Lower lobe of right lung (tissue), 2 donors: ENCODE measurements around the gene GNAI1. TPM values are rescaled to one million over a fixed set of nuclear protein-coding genes. Genes with fewer than 3 reads are reported as not detected.
A peak's percentile ranks its signal among the peaks of the same experiment; 100 is the strongest.

Experiments
- ATAC-seq, 2 donors: fragments of 200-7000 bp; cut with Tn5 transposase; one replicate each; pipeline ENCODE4 v1.9.1; 2020 to 2022; ENCODE audit warnings: mild to moderate bottlenecking in 2 of 2, moderate library complexity in 2 of 2
- DNase-seq: peaks from one replicate; pipeline ENCODE4 v3.0.0-alpha.2; 2020
- H3K27ac ChIP-seq: fragments of 200-600 bp; one replicate; pipeline ENCODE4 v1.8.0; 2022
- H3K27me3 ChIP-seq: fragments of 200-600 bp; one replicate; pipeline ENCODE4 v1.8.0; 2022; ENCODE audit warnings: low read depth
- H3K36me3 ChIP-seq: fragments of 200-600 bp; one replicate; pipeline ENCODE4 v1.8.0; 2022; ENCODE audit warnings: mild to moderate bottlenecking
- H3K4me1 ChIP-seq: fragments of 200-600 bp; one replicate; pipeline ENCODE4 v1.8.0; 2022
- H3K4me3 ChIP-seq: fragments of 200-600 bp; one replicate; pipeline ENCODE4 v1.8.0; 2022; ENCODE audit warnings: mild to moderate bottlenecking
- H3K9me3 ChIP-seq: fragments of 200-600 bp; one replicate; pipeline ENCODE4 v1.8.0; 2022
- CTCF ChIP-seq: fragments of 200-600 bp; IDR thresholded peaks from one replicate; pipeline ENCODE4 v1.8.0; 2022; ENCODE audit warnings: antibody characterized with exemption, mild to moderate bottlenecking
- intact Hi-C: fragments of 100-400 bp; cut with DNase I; formaldehyde crosslinking; loops from one replicate; pipeline ENCODE4 v1.11.0; 2022
- total RNA-seq: library from RNA; stranded (reverse); fragmentation: NEBNext Ultra II Directional; extraction: Animal tissue kit (Norgen Biotek cat#: 25700); gene quantifications from one replicate; pipeline ENCODE4 v1.2.1, GENCODE V29; 2021
- donor health status: DM: no; HTN: yes; CAD: no; lungs with severe emphysema.

GNAI1 gene
- total RNA-seq, 1 donor from 2014 or later: 32.1 TPM

GRCh38 chr7:80124526-80125264 is 9.9 kb upstream of the GNAI1 start:
- H3K9me3 ChIP-seq: no peaks in the 10 kb centered on the region
- H3K4me3 ChIP-seq: no peak overlapping the region
- H3K36me3 ChIP-seq: no peaks in the 10 kb centered on the region
- ATAC-seq (no peak), DNase-seq (no peak)
- intact Hi-C loops: no loop called here
- no peaks in the 10 kb centered on the region for H3K27me3 ChIP-seq
- H3K4me1 ChIP-seq: no peaks in the 10 kb centered on the region
- H3K27ac ChIP-seq: no peak overlapping the region
- TF ChIP-seq CTCF: no peak

- Histone ChIP-seq H3K36me3 (no peaks in the 10 kb centered on the region), H3K4me1 (no peaks in the 10 kb centered on the region), H3K27me3 (no peaks in the 10 kb centered on the region), H3K9me3 (no peaks in the 10 kb centered on the region), H3K27ac (no peak overlapping the region), H3K4me3 (no peak overlapping the region)
- no peak for ATAC-seq
- intact Hi-C loops: no loop called here
- TF ChIP-seq CTCF: no peak
- no peak for DNase-seq
These were observed 7.0 kb upstream of the GNAI1 start for GRCh38 chr7:80127412-80128160.

- no peaks in the 10 kb centered on the region for H3K27me3 ChIP-seq
- no peak overlapping the region for H3K27ac ChIP-seq
- DNase-seq (no peak), ATAC-seq (peak; percentile 35 to 75)
- no peaks in the 10 kb centered on the region for H3K9me3 ChIP-seq
- H3K4me1 ChIP-seq: no peaks in the 10 kb centered on the region
- no peak overlapping the region for H3K4me3 ChIP-seq
- TF ChIP-seq CTCF: no peak
- intact Hi-C loops: no loop called here
- no peaks in the 10 kb centered on the region for H3K36me3 ChIP-seq
These were observed 5.7 kb upstream of the GNAI1 start for GRCh38 chr7:80128918-80129317.

- ATAC-seq: no peak
- Histone ChIP-seq H3K9me3 (no peaks in the 10 kb centered on the region), H3K36me3 (no peaks in the 10 kb centered on the region), H3K27ac (no peak overlapping the region), H3K27me3 (no peaks in the 10 kb centered on the region), H3K4me3 (no peak overlapping the region), H3K4me1 (no peaks in the 10 kb centered on the region)
- TF ChIP-seq CTCF: no peak
- intact Hi-C loops: no loop called here
- no peak for DNase-seq
These were observed 4.8 kb upstream of the GNAI1 start for GRCh38 chr7:80129785-80130184.

GRCh38 chr7:80131675-80132435 is 2.8 kb upstream of the GNAI1 start:
- intact Hi-C loops: no loop called here
- Histone ChIP-seq H3K27me3 (no peaks in the 10 kb centered on the region), H3K36me3 (no peaks in the 10 kb centered on the region), H3K4me1 (peaks cover 10% of the 10 kb centered on the region), H3K27ac (no peak overlapping the region), H3K9me3 (no peaks in the 10 kb centered on the region), H3K4me3 (no peak overlapping the region)
- no peak for TF ChIP-seq CTCF
- ATAC-seq: no peak
- no peak for DNase-seq
